ENCODE data around the gene KRT6C.
"Not testable (repeated sequence)": the region's sequence is repeated elsewhere in the genome, so short reads cannot be mapped to it uniquely, and the experiment has no call there.

KRT6C gene

DNA sequence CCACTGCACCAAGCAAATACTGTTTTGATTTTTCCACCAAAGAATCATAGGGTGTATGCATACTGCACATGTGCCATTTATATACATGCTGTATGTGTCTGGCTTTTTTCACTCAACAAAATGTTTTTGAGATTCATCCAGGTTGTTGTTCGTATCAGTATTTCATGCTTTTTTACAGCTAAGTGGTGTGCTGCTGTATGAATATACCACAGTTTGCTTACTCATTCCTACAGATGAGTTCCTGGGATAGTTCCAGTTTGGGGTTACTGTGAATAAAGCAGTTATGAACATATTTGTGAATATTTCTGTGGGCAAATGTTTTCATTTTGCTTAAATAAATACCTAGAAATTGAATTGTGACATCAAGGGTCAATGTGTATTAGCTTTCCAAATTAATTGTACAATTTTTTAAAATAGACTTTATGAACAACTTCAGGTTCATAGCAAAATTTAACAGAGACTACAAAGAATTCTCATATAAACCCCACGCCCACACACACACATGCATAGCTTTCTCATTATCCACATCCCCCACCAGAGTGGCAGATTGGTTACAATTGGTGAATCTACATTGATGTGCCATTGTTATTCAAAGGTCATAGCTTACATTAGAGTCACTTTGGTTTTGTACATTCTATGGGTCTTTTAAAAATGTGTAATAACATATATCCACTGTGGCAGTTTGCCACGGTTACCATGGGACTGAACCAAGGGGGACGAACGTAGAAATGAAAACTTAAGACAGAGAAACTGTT, 26.4 kb upstream of the KRT6C start:
- no peak for DNase-seq

DNA sequence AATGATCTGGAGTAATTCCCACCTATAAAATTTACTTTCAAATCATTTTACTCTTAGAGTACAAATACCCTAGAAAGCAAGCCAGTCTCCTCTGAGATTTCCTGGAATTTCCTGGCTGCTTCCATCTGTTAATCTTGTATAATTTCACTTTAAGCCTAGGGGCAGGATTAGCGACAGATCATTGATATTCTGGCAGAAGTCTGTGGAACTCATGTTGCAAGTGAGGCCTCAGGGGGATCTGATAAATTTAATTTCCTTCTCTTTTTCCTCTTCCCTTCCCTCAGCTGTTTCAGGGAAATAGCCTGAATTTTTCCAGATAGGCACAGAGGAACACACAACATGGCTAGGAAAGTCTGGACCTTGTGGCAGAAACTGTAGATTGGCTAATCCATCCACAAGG, 25.3 kb upstream of the KRT6C start:
- no peak for DNase-seq

DNA sequence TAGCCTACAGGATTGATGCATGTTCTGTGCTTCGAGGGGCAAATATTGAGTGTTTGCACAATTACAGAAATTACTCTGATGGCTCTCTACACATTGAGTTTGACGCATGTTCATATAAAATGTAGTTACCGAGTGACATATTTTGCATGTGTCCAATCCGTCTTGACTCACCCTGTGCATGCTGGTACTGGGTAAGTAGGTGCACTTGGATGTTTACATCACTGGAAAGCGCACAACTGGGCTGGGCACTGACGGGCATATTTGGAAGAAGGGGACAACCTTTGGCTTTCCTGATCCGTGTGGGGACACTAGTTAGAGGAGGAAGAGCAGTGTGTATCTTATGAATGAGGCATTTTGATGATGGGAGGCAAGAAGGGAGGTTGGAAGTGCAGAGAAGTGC, 24.4 kb upstream of the KRT6C start:
- DNase-seq, result no peak

GRCh38 chr12:52496590-52497071, 23.0 kb upstream of the KRT6C start:
- no peak for DNase-seq

- DNase-seq, result no peak
Measured at GRCh38 chr12:52496054-52496453, 22.4 kb upstream of the KRT6C start.

DNA sequence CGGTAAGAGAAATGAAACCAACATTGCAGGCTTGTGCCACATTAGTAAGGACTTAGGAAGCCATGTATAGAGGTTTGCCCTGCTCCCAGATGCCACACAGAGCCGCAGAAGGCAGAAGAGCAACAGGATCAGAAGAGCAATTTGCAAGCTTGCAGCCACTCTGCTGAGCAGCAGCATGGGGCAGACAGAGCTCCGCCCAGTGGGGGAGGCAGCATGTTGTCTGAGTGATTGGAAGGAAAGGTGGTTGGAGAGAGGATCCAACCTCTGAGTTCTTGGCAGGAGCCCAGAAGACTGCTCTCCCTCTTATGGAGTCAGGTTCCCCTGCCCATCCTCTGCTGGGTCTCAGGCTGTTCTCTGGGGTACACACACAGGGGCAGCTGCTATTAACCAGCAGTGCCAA, 21.8 kb upstream of the KRT6C start:
- DNase-seq, result no peak

- no peak for DNase-seq
Measured at GRCh38 chr12:52494518-52494917, 20.9 kb upstream of the KRT6C start.

DNA sequence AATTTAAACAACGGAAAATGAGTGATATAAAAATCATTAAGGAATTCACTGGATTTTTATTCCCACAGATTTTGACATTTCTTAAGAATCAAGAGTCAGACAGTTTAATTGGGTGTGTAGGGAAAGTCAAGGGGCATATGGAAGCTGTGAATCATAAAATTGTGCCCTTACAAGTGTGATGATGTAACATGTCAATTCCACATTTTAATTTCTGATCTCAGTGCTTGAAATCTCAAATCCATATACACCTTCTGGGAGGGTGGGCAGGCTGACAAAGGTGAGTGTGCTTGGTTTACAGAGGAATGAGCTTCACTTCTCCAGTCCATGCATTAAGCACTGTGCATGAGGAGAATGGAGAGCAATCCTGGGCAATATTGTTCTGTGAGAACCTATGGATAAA, 20.5 kb upstream of the KRT6C start:
- no peak for DNase-seq

GRCh38 chr12:52493172-52493571, 19.6 kb upstream of the KRT6C start, which contains the start of gene KRT6A:
Gene KRT6A (minus strand): TSS chr12:52493257. CDS start chr12:52493188, 69 bp downstream.
- no peak for DNase-seq

- DNase-seq, result not testable (repeated sequence)
Measured at GRCh38 chr12:52492405-52492804, 18.8 kb upstream of the KRT6C start.

GRCh38 chr12:52491495-52491894, 17.9 kb upstream of the KRT6C start:
- not testable (repeated sequence) for DNase-seq

- no peak for DNase-seq
Measured at GRCh38 chr12:52488736-52489135, 15.1 kb upstream of the KRT6C start.

GRCh38 chr12:52487744-52488443, 14.3 kb upstream of the KRT6C start:
- not testable (repeated sequence) for DNase-seq

- no peak for DNase-seq
Measured at GRCh38 chr12:52487211-52487610, 13.6 kb upstream of the KRT6C start.

DNA sequence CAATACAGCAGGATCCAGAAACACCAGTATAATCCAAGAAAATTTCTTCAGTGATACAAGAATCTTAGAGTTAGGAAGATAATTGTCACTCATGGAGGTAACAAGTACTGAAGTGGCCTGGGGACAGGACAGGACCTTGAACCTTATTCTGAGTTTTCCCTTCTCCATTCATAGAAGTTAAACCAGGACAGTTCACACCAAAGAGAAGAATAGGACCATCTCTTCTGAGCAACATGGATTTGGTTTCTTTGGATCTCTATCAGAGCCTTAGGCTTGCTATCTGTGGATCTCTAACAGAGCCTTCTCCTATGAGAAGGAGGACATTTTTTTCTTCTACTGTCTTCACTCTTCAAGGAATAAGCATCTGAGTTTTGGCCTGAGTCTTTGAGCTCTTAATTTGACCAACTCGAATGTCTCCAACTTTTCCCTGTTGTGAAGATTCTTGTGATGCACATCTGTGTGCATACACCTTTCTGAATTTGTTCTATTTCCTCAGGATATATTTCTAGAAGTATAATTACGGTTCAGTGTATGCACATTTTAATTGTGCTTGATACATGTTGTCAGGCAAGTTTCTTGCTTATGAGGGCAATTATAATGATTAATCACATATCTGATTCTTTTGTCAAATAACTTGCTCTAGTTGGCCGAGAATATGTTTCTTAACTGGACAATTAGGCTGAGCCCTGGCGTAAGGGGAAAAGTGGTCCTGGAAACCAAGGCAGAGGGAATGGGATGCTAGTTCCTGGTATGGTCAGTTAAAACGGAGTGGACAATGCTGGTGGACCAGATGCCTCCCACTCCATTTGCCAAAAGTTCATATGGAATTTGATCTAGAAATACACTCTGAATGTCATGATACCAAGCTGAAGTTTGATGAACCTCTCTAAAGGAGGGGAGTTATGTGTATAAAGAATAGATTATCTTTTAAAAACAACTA, 12.8 kb upstream of the KRT6C start:
- no peak for DNase-seq

- no peak for DNase-seq
Measured at GRCh38 chr12:52480073-52480472, 6.5 kb upstream of the KRT6C start.

GRCh38 chr12:52477651-52478050, 4.0 kb upstream of the KRT6C start:
- no peak for DNase-seq

DNA sequence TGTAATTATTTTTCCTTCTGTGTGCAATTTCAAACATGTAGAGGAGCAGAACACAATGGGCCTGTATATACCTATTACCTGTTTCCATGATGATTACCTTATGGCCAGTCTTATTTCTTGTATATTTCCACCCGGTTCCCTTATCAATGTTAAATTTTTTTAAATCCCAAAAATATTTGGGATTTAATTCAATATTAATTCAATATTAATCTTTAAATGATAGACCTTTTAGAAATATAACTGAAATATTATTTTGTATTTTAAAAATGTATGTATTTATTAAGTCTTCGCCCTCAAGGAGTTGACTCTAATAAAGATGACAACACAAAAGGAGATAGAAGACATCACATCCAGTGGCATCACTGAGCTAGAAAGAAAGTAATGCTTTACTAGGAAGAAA, 607 bp upstream of the KRT6C start:
- no peak for DNase-seq

- no peak for DNase-seq
Measured at GRCh38 chr12:52469853-52470252, 3.8 kb downstream of the KRT6C start.

- DNase-seq, result no peak
Measured at GRCh38 chr12:52464897-52465296, 8.7 kb downstream of the KRT6C start.

DNA sequence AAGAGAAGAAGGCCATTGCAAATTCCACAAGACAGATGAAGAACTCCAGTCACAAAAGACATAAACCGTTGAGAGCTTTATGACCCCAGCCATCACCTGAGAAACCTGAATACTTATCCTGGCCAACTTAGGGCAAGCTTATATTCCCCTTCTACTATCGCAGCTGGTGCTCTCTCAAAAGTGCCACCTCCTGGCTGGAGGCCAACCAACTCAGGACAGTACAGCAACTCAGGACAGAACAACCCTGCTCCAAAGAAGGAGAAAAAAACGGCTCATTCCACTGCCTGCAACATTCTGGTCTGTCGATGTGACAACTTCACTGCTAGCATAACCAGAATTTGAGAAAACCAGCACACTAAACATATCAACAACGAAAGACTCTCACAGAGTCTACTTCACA, 11.9 kb downstream of the KRT6C start:
- DNase-seq, result no peak

DNA sequence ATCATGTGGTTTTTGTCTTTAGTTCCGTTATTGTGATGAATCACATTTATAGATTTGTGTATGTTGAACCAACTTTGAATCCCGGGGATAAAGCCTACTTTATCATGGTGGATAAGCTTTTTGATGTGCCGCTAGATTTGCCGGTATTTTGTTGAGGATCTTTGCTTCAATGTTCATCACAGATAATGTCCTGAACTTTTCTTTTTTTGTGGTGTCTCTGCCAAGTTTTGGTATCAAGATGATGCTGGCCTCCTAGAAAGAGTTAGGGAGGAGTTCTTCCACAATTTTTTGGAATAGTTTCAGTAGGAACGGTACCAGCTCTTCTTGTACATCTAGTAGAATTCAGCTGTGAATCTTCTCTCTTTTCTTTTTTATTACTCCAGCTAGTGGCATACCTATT, 14.7 kb downstream of the KRT6C start:
- DNase-seq, result no peak

DNA sequence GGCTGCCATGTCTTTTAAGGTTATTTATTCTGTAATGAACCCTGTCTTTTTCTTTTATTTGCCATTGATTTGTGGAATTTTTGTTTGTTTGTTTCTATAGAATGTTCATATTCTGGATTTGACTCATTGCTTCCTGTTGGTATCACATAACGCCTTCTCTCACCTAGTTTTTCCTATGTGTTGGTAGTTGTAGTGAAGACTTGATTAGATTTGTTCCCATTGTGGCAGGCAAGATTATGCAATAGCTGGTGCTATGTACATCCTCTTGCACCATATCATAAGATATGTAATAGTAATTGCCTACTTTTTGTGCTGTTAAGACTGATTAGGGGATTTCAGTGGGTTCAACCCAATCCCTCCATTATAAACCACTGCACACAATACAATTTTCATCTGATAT, 17.8 kb downstream of the KRT6C start:
- DNase-seq, result no peak
